ENCODE measurements around the gene SRRM1. TPM values are rescaled to one million over a fixed set of nuclear protein-coding genes. Genes with fewer than 3 reads are reported as not detected.

Gene SRRM1
- total RNA-seq, 1 donor from 2014 or later: 199 TPM

DNA sequence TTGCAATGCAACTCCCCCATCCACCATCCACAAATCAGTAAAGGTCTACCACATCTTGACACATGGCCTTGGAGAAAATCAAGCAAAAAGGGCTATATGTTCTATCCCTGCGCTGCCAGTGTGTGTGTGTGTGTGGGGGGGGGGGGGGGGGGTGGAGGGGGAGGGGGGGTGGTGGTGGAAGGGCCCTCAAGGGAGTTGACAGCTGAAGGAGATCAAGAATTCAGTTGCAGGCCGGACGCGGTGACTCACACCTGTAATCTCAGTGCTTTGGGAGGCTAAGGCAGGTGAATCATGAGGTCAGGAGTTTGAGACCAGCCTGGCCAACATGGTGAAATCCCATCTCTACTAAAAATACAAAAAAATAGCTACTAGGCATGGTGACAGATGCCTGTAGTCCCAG lies 64.6 kb downstream of the SRRM1 start:
- Mint-ChIP-seq H3K27ac (no peak overlapping the region), H3K4me3 (ENCODE audit: low read depth) (no peak overlapping the region), H3K27me3 (no peaks in the 10 kb centered on the region), H3K9me3 (ENCODE audit: low read depth) (no peaks in the 10 kb centered on the region), H3K4me1 (ENCODE audit: low read depth) (peaks cover 10% of the 10 kb centered on the region), H3K36me3 (ENCODE audit: insufficient read depth) (no peaks in the 10 kb centered on the region)
- TF ChIP-seq, protein P1, sequence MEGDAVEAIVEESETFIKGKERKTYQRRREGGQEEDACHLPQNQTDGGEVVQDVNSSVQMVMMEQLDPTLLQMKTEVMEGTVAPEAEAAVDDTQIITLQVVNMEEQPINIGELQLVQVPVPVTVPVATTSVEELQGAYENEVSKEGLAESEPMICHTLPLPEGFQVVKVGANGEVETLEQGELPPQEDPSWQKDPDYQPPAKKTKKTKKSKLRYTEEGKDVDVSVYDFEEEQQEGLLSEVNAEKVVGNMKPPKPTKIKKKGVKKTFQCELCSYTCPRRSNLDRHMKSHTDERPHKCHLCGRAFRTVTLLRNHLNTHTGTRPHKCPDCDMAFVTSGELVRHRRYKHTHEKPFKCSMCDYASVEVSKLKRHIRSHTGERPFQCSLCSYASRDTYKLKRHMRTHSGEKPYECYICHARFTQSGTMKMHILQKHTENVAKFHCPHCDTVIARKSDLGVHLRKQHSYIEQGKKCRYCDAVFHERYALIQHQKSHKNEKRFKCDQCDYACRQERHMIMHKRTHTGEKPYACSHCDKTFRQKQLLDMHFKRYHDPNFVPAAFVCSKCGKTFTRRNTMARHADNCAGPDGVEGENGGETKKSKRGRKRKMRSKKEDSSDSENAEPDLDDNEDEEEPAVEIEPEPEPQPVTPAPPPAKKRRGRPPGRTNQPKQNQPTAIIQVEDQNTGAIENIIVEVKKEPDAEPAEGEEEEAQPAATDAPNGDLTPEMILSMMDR (IDR thresholded peaks at IDR 0.05; ENCODE audit: unreplicated experiment): no peak
- DNase-seq (ENCODE audit: low spot score, unreplicated experiment): no peak

DNA sequence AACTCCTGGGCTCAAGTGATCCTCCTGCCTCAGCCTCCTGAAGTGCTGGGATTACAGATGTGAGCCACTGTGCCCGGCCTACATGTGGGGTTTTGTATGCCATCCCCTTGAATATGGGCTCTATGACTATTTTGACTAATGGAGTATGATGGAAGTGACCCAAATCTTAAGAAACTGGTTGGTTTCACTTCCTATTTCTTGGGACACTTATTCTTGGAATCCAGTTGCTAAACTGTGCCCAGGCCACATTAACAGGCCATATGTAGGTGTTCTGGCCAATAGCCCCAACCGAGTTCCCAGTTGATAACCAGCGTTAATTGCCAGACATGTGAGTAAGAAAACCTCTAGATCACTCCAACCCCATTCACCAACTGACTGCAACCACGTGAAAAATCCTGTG lies 65.8 kb downstream of the SRRM1 start:
- no peak overlapping the region for H3K27ac Mint-ChIP-seq
- H3K27me3 Mint-ChIP-seq: no peaks in the 10 kb centered on the region
- TF ChIP-seq, protein P1 (IDR thresholded peaks at IDR 0.05; ENCODE audit: unreplicated experiment): no peak
- DNase-seq (ENCODE audit: low spot score, unreplicated experiment): no peak
- no peak overlapping the region for H3K4me3 Mint-ChIP-seq (ENCODE audit: low read depth)
- no peaks in the 10 kb centered on the region for H3K9me3 Mint-ChIP-seq (ENCODE audit: low read depth)
- H3K4me1 Mint-ChIP-seq (ENCODE audit: low read depth): peaks cover 10% of the 10 kb centered on the region
- no peaks in the 10 kb centered on the region for H3K36me3 Mint-ChIP-seq (ENCODE audit: insufficient read depth)

DNA sequence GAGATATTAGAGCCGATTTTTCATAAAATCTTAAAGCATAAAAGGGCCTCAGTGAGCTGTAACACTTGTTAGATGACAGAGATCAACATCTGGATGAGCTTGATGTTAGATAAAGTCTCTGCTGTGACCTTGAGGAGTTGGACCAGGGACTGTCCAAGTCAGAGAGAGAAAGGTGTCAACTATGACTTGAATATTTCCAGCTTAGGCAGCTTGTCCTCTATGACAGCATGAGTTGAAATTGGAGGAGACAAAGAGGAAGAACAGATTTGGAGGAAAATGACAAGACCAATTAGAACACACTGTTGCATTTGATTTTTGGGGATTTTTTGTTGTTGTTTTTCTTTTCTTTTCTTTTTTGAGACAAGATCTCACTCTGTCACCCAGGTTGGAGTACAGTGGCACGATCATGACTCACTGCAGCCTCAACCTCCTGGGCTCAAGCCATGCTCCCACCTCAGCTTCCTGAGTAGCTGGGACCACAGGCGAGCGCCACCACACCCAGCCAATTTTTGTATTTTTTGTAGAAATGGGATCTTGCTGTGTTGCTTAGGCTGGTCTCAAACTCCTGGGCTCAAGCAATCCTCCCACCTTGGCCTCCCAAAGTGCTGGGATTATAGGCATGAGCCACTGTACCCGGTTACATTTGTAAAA lies 66.8 kb downstream of the SRRM1 start:
- H3K27ac Mint-ChIP-seq: no peak overlapping the region
- H3K27me3 Mint-ChIP-seq: no peaks in the 10 kb centered on the region
- no peaks in the 10 kb centered on the region for H3K9me3 Mint-ChIP-seq (ENCODE audit: low read depth)
- no peak overlapping the region for H3K4me3 Mint-ChIP-seq (ENCODE audit: low read depth)
- TF ChIP-seq, protein P1 (IDR thresholded peaks at IDR 0.05; ENCODE audit: unreplicated experiment): no peak
- H3K36me3 Mint-ChIP-seq (ENCODE audit: insufficient read depth): no peaks in the 10 kb centered on the region
- DNase-seq (ENCODE audit: low spot score, unreplicated experiment): no peak
- peaks cover 9% of the 10 kb centered on the region for H3K4me1 Mint-ChIP-seq (ENCODE audit: low read depth)

DNA sequence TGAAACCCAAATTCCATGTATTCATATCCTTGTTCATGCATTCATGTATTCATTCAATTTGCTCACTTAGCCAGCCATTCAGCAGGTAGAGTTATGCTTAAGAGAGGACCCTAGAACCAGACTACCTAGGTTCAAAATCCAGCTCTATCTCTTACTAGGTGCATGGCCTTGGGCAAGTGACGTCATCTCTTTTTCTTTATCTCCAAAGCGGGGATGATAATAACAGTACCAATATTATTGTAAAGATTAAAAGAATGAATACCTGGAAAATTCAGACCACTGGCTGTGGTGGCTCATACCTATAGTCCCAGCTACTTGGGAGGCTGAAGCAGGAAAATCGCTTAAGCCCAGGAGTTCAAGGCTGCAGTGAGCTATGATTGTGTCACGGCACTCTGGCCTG lies 68.2 kb downstream of the SRRM1 start:
- Mint-ChIP-seq H3K4me3 (ENCODE audit: low read depth) (no peak overlapping the region), H3K9me3 (ENCODE audit: low read depth) (no peaks in the 10 kb centered on the region), H3K4me1 (ENCODE audit: low read depth) (no peaks in the 10 kb centered on the region), H3K27me3 (no peaks in the 10 kb centered on the region), H3K36me3 (ENCODE audit: insufficient read depth) (no peaks in the 10 kb centered on the region), H3K27ac (no peak overlapping the region)
- DNase-seq (ENCODE audit: low spot score, unreplicated experiment): no peak
- TF ChIP-seq, protein P1 (IDR thresholded peaks at IDR 0.05; ENCODE audit: unreplicated experiment): no peak

DNA sequence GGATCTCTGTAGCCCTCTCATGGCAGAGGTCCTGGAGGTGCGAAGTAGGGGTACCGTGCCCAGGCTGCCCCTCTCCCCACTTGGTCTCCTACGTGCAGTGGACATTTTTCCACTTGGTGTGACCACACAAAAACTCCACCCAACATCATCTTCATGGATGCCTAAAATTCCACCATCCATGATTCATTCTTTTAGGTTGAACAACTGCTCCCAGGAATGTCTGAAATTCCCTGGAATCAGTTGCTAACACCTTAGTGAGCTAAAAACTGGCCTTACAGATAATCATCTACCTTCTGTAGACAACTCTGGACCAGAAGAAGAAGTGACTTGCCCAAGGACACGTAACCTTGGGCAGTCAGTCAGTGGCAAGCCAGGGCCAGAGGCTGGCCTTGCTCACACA lies 70.1 kb downstream of the SRRM1 start:
- H3K9me3 Mint-ChIP-seq (ENCODE audit: low read depth): no peaks in the 10 kb centered on the region
- H3K27me3 Mint-ChIP-seq: no peaks in the 10 kb centered on the region
- no peak overlapping the region for H3K27ac Mint-ChIP-seq
- TF ChIP-seq, protein P1 (IDR thresholded peaks at IDR 0.05; ENCODE audit: unreplicated experiment): no peak
- H3K36me3 Mint-ChIP-seq (ENCODE audit: insufficient read depth): no peaks in the 10 kb centered on the region
- H3K4me1 Mint-ChIP-seq (ENCODE audit: low read depth): no peaks in the 10 kb centered on the region
- DNase-seq (ENCODE audit: low spot score, unreplicated experiment): no peak
- no peak overlapping the region for H3K4me3 Mint-ChIP-seq (ENCODE audit: low read depth)

Measured in progenitor cell of endocrine pancreas (in vitro differentiated cells).